ENCODE measurements around the gene ALG2. TPM values are rescaled to one million over a fixed set of nuclear protein-coding genes. Genes with fewer than 3 reads are reported as not detected.
A peak's percentile ranks its signal among the peaks of the same experiment; 100 is the strongest.

The ALG2 gene
- total RNA-seq, 2 experiments from 2014 or later, result 26.5 to 35.2 TPM

GRCh38 chr9:99183616-99184015, 38.1 kb downstream of the ALG2 start:
- no peak for TF ChIP-seq EZH2phosphoT487 (IDR thresholded peaks at IDR 0.05; ENCODE audit: borderline replicate concordance, low read depth, low read length)
- no peak for TF ChIP-seq CTCF (conservative IDR thresholded peaks at IDR 0.05; ENCODE audit: low read length)
- H3K9me3 ChIP-seq (ENCODE audit: low read length), result no peaks in the 10 kb centered on the region
- H3K4me1 ChIP-seq (ENCODE audit: insufficient read depth, low read length, poor library complexity, severe bottlenecking), result peaks cover 26% of the 10 kb centered on the region
- no peaks in the 10 kb centered on the region for H3K79me2 ChIP-seq (ENCODE audit: insufficient read depth, low read depth, low read length)
- POLR2A ChIA-PET, result interaction anchor here (0.5 kb wide), 1 partner anchor 22 kb away, joined by 6 read pairs; no protein-coding TSS in a partner anchor
- no peaks in the 10 kb centered on the region for H3K36me3 ChIP-seq (ENCODE audit: insufficient read depth, low read length)
- no peak overlapping the region for H3K4me3 ChIP-seq (ENCODE audit: low read depth, low read length, poor library complexity, severe bottlenecking)
- no peaks in the 10 kb centered on the region for H4K20me1 ChIP-seq (ENCODE audit: insufficient read depth, low read length)
- CTCF ChIA-PET (ENCODE audit: unreplicated experiment), result no interaction called here
- H3K9me2 ChIP-seq (ENCODE audit: insufficient read depth, low read length), result no peaks in the 10 kb centered on the region
- H2AFZ ChIP-seq (ENCODE audit: low read length), result no peak overlapping the region
- DNase-seq (ENCODE audit: low spot score), result no peak
- H3K27ac ChIP-seq (ENCODE audit: low read depth, low read length, poor library complexity, severe bottlenecking), result no peak overlapping the region
- intact Hi-C loops (cut with micrococcal nuclease; ENCODE audit: unreplicated experiment), result loop anchor here (10.0 kb wide), 7 partner anchors 151 to 1411 kb away; no protein-coding TSS in a partner anchor
- no TSS peak for BruUV-seq (replicated peaks)
- H3K4me2 ChIP-seq (ENCODE audit: low read length), result no peak overlapping the region

- Histone ChIP-seq H3K79me2 (ENCODE audit: insufficient read depth, low read depth, low read length) (no peaks in the 10 kb centered on the region), H3K36me3 (ENCODE audit: insufficient read depth, low read length) (no peaks in the 10 kb centered on the region), H3K4me2 (ENCODE audit: low read length) (no peak overlapping the region), H4K20me1 (ENCODE audit: insufficient read depth, low read length) (no peaks in the 10 kb centered on the region), H3K4me3 (ENCODE audit: low read depth, low read length, poor library complexity, severe bottlenecking) (no peak overlapping the region), H3K27ac (ENCODE audit: low read depth, low read length, poor library complexity, severe bottlenecking) (no peak overlapping the region), H3K9me3 (ENCODE audit: low read length) (no peaks in the 10 kb centered on the region), H2AFZ (ENCODE audit: low read length) (no peak overlapping the region; the same call in 1 of the 2 replicates), H3K4me1 (ENCODE audit: insufficient read depth, low read length, poor library complexity, severe bottlenecking) (peaks cover 19% of the 10 kb centered on the region), H3K9me2 (ENCODE audit: insufficient read depth, low read length) (no peaks in the 10 kb centered on the region)
- POLR2A ChIA-PET, result interaction anchor here (0.7 to 1.3 kb wide), 2 partner anchors 50 to 832 kb away, joined by 3 read pairs; no protein-coding TSS in a partner anchor
- DNase-seq (ENCODE audit: low spot score), result no peak
- CTCF ChIA-PET (ENCODE audit: unreplicated experiment), result no interaction called here
- intact Hi-C loops (cut with micrococcal nuclease; ENCODE audit: unreplicated experiment), result loop anchor here (10.0 kb wide), 7 partner anchors 152 to 1412 kb away; no protein-coding TSS in a partner anchor
- BruUV-seq (replicated peaks), result no TSS peak
- TF ChIP-seq CTCF (conservative IDR thresholded peaks at IDR 0.05; ENCODE audit: low read length) (no peak), EZH2phosphoT487 (IDR thresholded peaks at IDR 0.05; ENCODE audit: borderline replicate concordance, low read depth, low read length) (no peak)
Measured at GRCh38 chr9:99182356-99182755, 39.4 kb downstream of the ALG2 start.

- CTCF ChIA-PET (ENCODE audit: unreplicated experiment), result no interaction called here
Measured at GRCh38 chr9:99181621-99182020, 40.1 kb downstream of the ALG2 start.

More at GRCh38 chr9:99181621-99182020, 40.1 kb downstream of the ALG2 start:
- Histone ChIP-seq H3K9me3 (ENCODE audit: low read length) (no peaks in the 10 kb centered on the region), H3K4me3 (ENCODE audit: low read depth, low read length, poor library complexity, severe bottlenecking) (no peak overlapping the region), H3K9me2 (ENCODE audit: insufficient read depth, low read length) (no peaks in the 10 kb centered on the region), H3K27ac (ENCODE audit: low read depth, low read length, poor library complexity, severe bottlenecking) (no peak overlapping the region), H4K20me1 (ENCODE audit: insufficient read depth, low read length) (no peaks in the 10 kb centered on the region), H3K36me3 (ENCODE audit: insufficient read depth, low read length) (no peaks in the 10 kb centered on the region), H3K79me2 (ENCODE audit: insufficient read depth, low read depth, low read length) (no peaks in the 10 kb centered on the region), H2AFZ (ENCODE audit: low read length) (peak overlapping the region; percentile 77), H3K4me2 (ENCODE audit: low read length) (peak overlapping the region; percentile 24), H3K4me1 (ENCODE audit: insufficient read depth, low read length, poor library complexity, severe bottlenecking) (peaks cover 12% of the 10 kb centered on the region)
- DNase-seq (ENCODE audit: low spot score), result no peak
- TF ChIP-seq EZH2phosphoT487 (IDR thresholded peaks at IDR 0.05; ENCODE audit: borderline replicate concordance, low read depth, low read length) (no peak), CTCF (conservative IDR thresholded peaks at IDR 0.05; ENCODE audit: low read length) (no peak)
- intact Hi-C loops (cut with micrococcal nuclease; ENCODE audit: unreplicated experiment), result loop anchor here (10.0 kb wide), 7 partner anchors 153 to 1413 kb away; no protein-coding TSS in a partner anchor
- POLR2A ChIA-PET, result interaction anchor here (0.7 to 1.3 kb wide), 2 partner anchors 51 to 629 kb away, joined by 3 read pairs; no protein-coding TSS in a partner anchor
- no TSS peak for BruUV-seq (replicated peaks)
